IPS DF 4.7 (cell line): ENCODE results near the gene DAAM1.

Experiments used
- DNase-seq: peaks from one replicate; pipeline ENCODE4 v3.0.0-alpha.2; 2013; ENCODE audit warnings: low spot score; ENCODE audit errors: extremely low read depth

The DAAM1 gene

GRCh38 chr14:59188461-59189090, at the start of gene DAAM1:
DAAM1 (plus strand) TSS chr14:59188667; CDS start chr14:59263478, 74,811 bp downstream.
- no peak for DNase-seq

- DNase-seq: no peak
Measured at GRCh38 chr14:59139324-59139723, 49.1 kb upstream of the DAAM1 start.

- no peak for DNase-seq
Measured at GRCh38 chr14:59140106-59140843, 48.2 kb upstream of the DAAM1 start.

- no peak for DNase-seq
Measured at GRCh38 chr14:59146484-59146883, 42.0 kb upstream of the DAAM1 start.

GRCh38 chr14:59147007-59147406, 41.5 kb upstream of the DAAM1 start:
- no peak for DNase-seq

GRCh38 chr14:59148334-59148900, 40.0 kb upstream of the DAAM1 start:
- no peak for DNase-seq

GRCh38 chr14:59150990-59151389, 37.5 kb upstream of the DAAM1 start:
- no peak for DNase-seq

- DNase-seq: no peak
Measured at GRCh38 chr14:59154373-59154772, 34.1 kb upstream of the DAAM1 start.

- no peak for DNase-seq
Measured at GRCh38 chr14:59155886-59156285, 32.6 kb upstream of the DAAM1 start.

- DNase-seq: no peak
Measured at GRCh38 chr14:59159169-59159568, 29.3 kb upstream of the DAAM1 start.

GRCh38 chr14:59160506-59160905, 28.0 kb upstream of the DAAM1 start:
- no peak for DNase-seq

- no peak for DNase-seq
Measured at GRCh38 chr14:59161561-59162175, 26.8 kb upstream of the DAAM1 start.

GRCh38 chr14:59166258-59166657, 22.2 kb upstream of the DAAM1 start:
- DNase-seq: no peak

GRCh38 chr14:59175404-59175803, 13.1 kb upstream of the DAAM1 start:
- DNase-seq: no peak

GRCh38 chr14:59176765-59177164, 11.7 kb upstream of the DAAM1 start:
- DNase-seq: no peak

GRCh38 chr14:59177262-59177661, 11.2 kb upstream of the DAAM1 start:
- DNase-seq: no peak

GRCh38 chr14:59181791-59182190, 6.7 kb upstream of the DAAM1 start:
- no peak for DNase-seq

- no peak for DNase-seq
Measured at GRCh38 chr14:59182641-59183040, 5.8 kb upstream of the DAAM1 start.

- DNase-seq: no peak
Measured at GRCh38 chr14:59183150-59183549, 5.3 kb upstream of the DAAM1 start.

GRCh38 chr14:59184396-59184795, 4.1 kb upstream of the DAAM1 start:
- no peak for DNase-seq

GRCh38 chr14:59185676-59186075, 2.8 kb upstream of the DAAM1 start:
- no peak for DNase-seq

GRCh38 chr14:59186306-59186705, 2.2 kb upstream of the DAAM1 start:
- no peak for DNase-seq
